Ramos (cell line): Measurements from ENCODE around the gene TMCC1.

Source experiments
- in situ Hi-C: fragments of 300-500 bp; cut with MboI; formaldehyde crosslinking; loops from one replicate; pipeline ENCODE4 v1.14.3; 2022; ENCODE audit warnings: low sequenced_read_pairs; ENCODE audit not compliant: unreplicated experiment

The TMCC1 gene

GRCh38 chr3:129606636-129607390 lies 286.7 kb downstream of the TMCC1 start, which contains the start of gene PLXND1:
Gene PLXND1, minus strand, starts transcription at chr3:129606676. Its CDS starts 37 bp downstream, at chr3:129606639.
- in situ Hi-C loops = no loop called here

GRCh38 chr3:129605922-129606635 lies 287.4 kb downstream of the TMCC1 start:
- in situ Hi-C loops = no loop called here

- in situ Hi-C loops = no loop called here
Measured at GRCh38 chr3:129605203-129605921, 288.1 kb downstream of the TMCC1 start.

- in situ Hi-C loops = no loop called here
Measured at GRCh38 chr3:129604767-129605166, 288.7 kb downstream of the TMCC1 start.

GRCh38 chr3:129603991-129604749 lies 289.3 kb downstream of the TMCC1 start:
- in situ Hi-C loops = no loop called here

- in situ Hi-C loops = no loop called here
Measured at GRCh38 chr3:129603561-129603942, 290.0 kb downstream of the TMCC1 start.

GRCh38 chr3:129602730-129603560 lies 290.6 kb downstream of the TMCC1 start:
- in situ Hi-C loops = no loop called here

- in situ Hi-C loops = no loop called here
Measured at GRCh38 chr3:129602309-129602708, 291.2 kb downstream of the TMCC1 start.

- in situ Hi-C loops = no loop called here
Measured at GRCh38 chr3:129601713-129602112, 291.8 kb downstream of the TMCC1 start.

- in situ Hi-C loops = no loop called here
Measured at GRCh38 chr3:129600348-129600747, 293.2 kb downstream of the TMCC1 start.

- in situ Hi-C loops = no loop called here
Measured at GRCh38 chr3:129599607-129600006, 293.9 kb downstream of the TMCC1 start.

- in situ Hi-C loops = no loop called here
Measured at GRCh38 chr3:129599073-129599472, 294.4 kb downstream of the TMCC1 start.

- in situ Hi-C loops = no loop called here
Measured at GRCh38 chr3:129598484-129598883, 295.0 kb downstream of the TMCC1 start.

- in situ Hi-C loops = no loop called here
Measured at GRCh38 chr3:129598000-129598381, 295.5 kb downstream of the TMCC1 start.
